ENCODE results near the gene EPB42. TPM values are rescaled to one million over a fixed set of nuclear protein-coding genes. Genes with fewer than 3 reads are reported as not detected.
A peak's percentile ranks its signal among the peaks of the same experiment; 100 is the strongest.

The EPB42 gene
- total RNA-seq, 8 experiments from 2014 or later, result 0.17 to 0.81 (median 0.27) TPM; not detected in 5

- Histone ChIP-seq H3K27ac (no peak overlapping the region), H3K4me1 (replicated peaks in 1 of 2) (no peaks in the 10 kb centered on the region), H3K4me3 (no peak overlapping the region)
- in situ Hi-C loops (cut with MboI; ENCODE audit: low pct_unique_long_range_greater_than_20kb in 2 of 9, low sequenced_read_pairs in 9 of 9, unreplicated experiment in 9 of 9), result no loop called here
- WGBS, 10 experiments, result 1 to 100% (median 69%) methylated on average over 3 to 5 of the region's 5 CpGs; no CpG with 5 or more reads in 2 of the 10 experiments
- ATAC-seq (replicated peaks in 6 of 8), result peak in 2 of 8 experiments; percentile 95 to 96
Observed at GRCh38 chr15:43150191-43150929, 70.5 kb downstream of the EPB42 start.

Other genes with a start within 250 kb of the EPB42 start
- gene UBR1, start 115.0 kb downstream of the EPB42 start, total RNA-seq, result 10 to 100 TPM; 26.3 to 49.0 (median 36.4) TPM
- 10 to 100 TPM in 3 of 8 experiments, 1 to 10 TPM in 5; 7.3 to 14.8 (median 9.6) TPM for gene TMEM62, start 87.4 kb downstream of the EPB42 start, total RNA-seq
- gene CCNDBP1, start 35.6 kb downstream of the EPB42 start, total RNA-seq, result 10 to 100 TPM; 21.2 to 62.7 (median 33.3) TPM
- gene TGM5, start 45.9 kb upstream of the EPB42 start, total RNA-seq, result 1 to 10 TPM in 1 of 8 experiments, under 1 TPM in 1, not detected in 6; 0.33 to 4.4 TPM
- under 1 TPM in 1 of 8 experiments, not detected in 7; 0.62 TPM for gene TGM7, start 81.2 kb upstream of the EPB42 start, total RNA-seq
- gene LCMT2, start 109.6 kb upstream of the EPB42 start, total RNA-seq, result 10 to 100 TPM in 2 of 8 experiments, 1 to 10 TPM in 6; 3.9 to 11.4 (median 8.5) TPM
- gene ZSCAN29, start 150.0 kb upstream of the EPB42 start, total RNA-seq, result 10 to 100 TPM; 19.9 to 58.8 (median 24.2) TPM
- gene TUBGCP4, start 150.1 kb upstream of the EPB42 start, total RNA-seq, result 10 to 100 TPM in 3 of 8 experiments, 1 to 10 TPM in 5; 4.9 to 30.4 (median 8.5) TPM